ENCODE measurements around the gene ARHGAP26. TPM values are rescaled to one million over a fixed set of nuclear protein-coding genes. Genes with fewer than 3 reads are reported as not detected.
A peak's percentile ranks its signal among the peaks of the same experiment; 100 is the strongest.

ARHGAP26 gene
- total RNA-seq, result 12.7 and 15.3 TPM in 2 replicates

GRCh38 chr5:142769793-142770649, at the start of gene ARHGAP26:
TSS of gene ARHGAP26 (plus strand) at chr5:142770377. CDS start at chr5:142770762, 385 bp downstream.
- H3K27me3 Mint-ChIP-seq, result peaks cover 3% of the 10 kb centered on the region
- H3K9me3 Mint-ChIP-seq, result no peaks in the 10 kb centered on the region
- peak within 1 kb of the TSS; percentile 90 for H3K27ac Mint-ChIP-seq
- intact Hi-C loops (cut with micrococcal nuclease), result loop anchor here (1.0 to 10.0 kb wide), 7 partner anchors 12 to 1395 kb away; no protein-coding TSS in a partner anchor
- peaks cover 44% of the 10 kb centered on the region for H3K4me1 Mint-ChIP-seq
- peaks cover 1% of the 10 kb centered on the region for H3K36me3 Mint-ChIP-seq (ENCODE audit: low read depth)
- peak within 1 kb of the TSS; percentile 94 for H3K4me3 Mint-ChIP-seq
- peak; percentile 98 for DNase-seq

DNA sequence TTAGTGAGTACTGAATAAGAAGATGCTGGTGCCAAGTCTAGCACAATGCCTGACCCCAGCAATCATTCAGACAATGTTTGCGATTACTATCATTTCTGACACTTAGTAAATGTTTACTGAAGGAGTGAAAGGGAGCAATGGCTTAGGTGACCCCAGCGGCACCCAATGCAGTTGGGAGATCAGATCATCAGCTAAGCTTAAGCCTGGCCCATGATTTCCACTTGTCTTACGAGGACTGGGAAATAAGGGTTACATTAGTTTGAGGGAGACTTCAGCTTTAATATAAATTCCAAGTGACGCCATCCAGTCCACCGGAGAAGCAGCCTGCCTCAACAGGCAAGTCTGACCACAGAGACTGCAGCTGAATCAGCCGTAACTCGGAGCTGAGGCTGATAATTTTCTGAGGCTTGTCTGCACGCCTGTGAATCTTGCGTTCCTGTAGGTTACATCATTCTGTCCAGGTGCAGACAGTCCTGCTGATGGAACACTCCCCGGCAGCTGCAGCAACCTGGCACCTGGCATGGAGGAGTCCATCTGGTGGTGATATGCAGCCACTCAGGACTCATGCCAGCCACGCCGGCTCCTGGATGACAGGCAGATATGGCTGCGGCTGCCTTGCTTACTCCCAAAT, 49.4 kb upstream of the ARHGAP26 start:
- Mint-ChIP-seq H3K4me1 (no peaks in the 10 kb centered on the region), H3K27me3 (peaks cover 18% of the 10 kb centered on the region), H3K4me3 (no peak overlapping the region), H3K27ac (no peak overlapping the region), H3K36me3 (ENCODE audit: low read depth) (no peaks in the 10 kb centered on the region), H3K9me3 (no peaks in the 10 kb centered on the region)
- intact Hi-C loops (cut with micrococcal nuclease), result no loop called here
- DNase-seq, result no peak

- Mint-ChIP-seq H3K27ac (no peak overlapping the region), H3K36me3 (ENCODE audit: low read depth) (no peaks in the 10 kb centered on the region), H3K27me3 (peaks cover 8% of the 10 kb centered on the region), H3K4me1 (no peaks in the 10 kb centered on the region), H3K4me3 (no peak overlapping the region), H3K9me3 (no peaks in the 10 kb centered on the region)
- intact Hi-C loops (cut with micrococcal nuclease), result no loop called here
- no peak for DNase-seq
Measured at GRCh38 chr5:142722146-142722545, 48.0 kb upstream of the ARHGAP26 start.

DNA sequence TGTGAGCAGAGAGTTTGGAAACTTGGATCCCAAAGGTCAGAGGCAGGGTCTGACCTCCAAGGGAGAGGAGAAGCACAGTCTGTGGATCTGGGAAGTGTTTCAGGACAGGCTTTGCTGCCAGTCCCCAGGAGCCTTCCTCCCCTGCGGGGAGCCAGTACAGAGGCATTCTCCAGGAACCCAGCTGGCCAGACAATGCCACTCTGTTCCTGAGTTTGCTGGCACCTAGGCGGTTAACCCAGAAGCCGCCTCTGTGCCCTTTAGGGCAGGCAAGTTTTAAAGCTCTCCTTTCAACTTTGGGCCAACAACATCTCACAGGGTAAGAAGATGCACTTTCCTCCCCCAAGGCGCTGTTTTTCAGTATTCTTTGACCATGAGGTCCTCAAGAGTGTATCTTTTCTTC, 47.3 kb upstream of the ARHGAP26 start:
- Mint-ChIP-seq H3K27ac (no peak overlapping the region), H3K4me3 (no peak overlapping the region), H3K4me1 (no peaks in the 10 kb centered on the region), H3K27me3 (peaks cover 6% of the 10 kb centered on the region), H3K9me3 (no peaks in the 10 kb centered on the region), H3K36me3 (ENCODE audit: low read depth) (no peaks in the 10 kb centered on the region)
- intact Hi-C loops (cut with micrococcal nuclease), result no loop called here
- DNase-seq, result no peak

- Mint-ChIP-seq H3K36me3 (ENCODE audit: low read depth) (no peaks in the 10 kb centered on the region), H3K27me3 (peaks cover 6% of the 10 kb centered on the region), H3K4me3 (no peak overlapping the region), H3K9me3 (no peaks in the 10 kb centered on the region), H3K27ac (no peak overlapping the region), H3K4me1 (no peaks in the 10 kb centered on the region)
- DNase-seq, result no peak
- intact Hi-C loops (cut with micrococcal nuclease), result no loop called here
Measured at GRCh38 chr5:142724821-142725220, 45.4 kb upstream of the ARHGAP26 start.

- Mint-ChIP-seq H3K4me3 (no peak overlapping the region), H3K4me1 (no peaks in the 10 kb centered on the region), H3K36me3 (ENCODE audit: low read depth) (no peaks in the 10 kb centered on the region), H3K9me3 (no peaks in the 10 kb centered on the region), H3K27me3 (peaks cover 6% of the 10 kb centered on the region), H3K27ac (peak overlapping the region; percentile 7)
- no peak for DNase-seq
- intact Hi-C loops (cut with micrococcal nuclease), result no loop called here
Measured at GRCh38 chr5:142725231-142726187, 44.7 kb upstream of the ARHGAP26 start.

DNA sequence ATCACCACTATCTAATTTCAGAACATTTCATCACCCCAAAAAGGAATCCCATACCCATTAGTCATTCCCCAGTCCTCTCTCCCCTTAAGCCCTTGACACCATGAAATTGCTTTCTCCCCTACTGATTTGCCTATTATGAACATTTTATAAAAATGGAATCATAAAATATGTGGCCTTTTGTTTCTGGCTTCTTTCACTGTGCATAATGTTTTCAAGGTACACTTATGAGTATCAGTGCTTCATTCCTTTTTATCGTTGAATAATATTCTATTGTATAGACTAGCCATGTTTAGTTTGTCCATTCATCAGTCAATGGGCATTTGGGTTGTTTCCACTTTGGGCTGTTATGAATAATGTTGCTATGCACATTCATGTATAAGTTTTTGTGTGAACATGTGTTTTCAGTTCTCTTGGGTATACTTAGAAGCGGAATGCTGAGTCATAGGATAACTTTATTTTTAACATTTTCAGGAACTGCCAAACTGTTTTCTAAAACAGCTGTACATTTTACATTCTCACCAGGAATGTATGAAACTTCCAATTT, 43.9 kb upstream of the ARHGAP26 start:
- no peaks in the 10 kb centered on the region for H3K9me3 Mint-ChIP-seq
- no peaks in the 10 kb centered on the region for H3K4me1 Mint-ChIP-seq
- intact Hi-C loops (cut with micrococcal nuclease), result no loop called here
- no peak for DNase-seq
- no peak overlapping the region for H3K4me3 Mint-ChIP-seq
- H3K36me3 Mint-ChIP-seq (ENCODE audit: low read depth), result no peaks in the 10 kb centered on the region
- peaks cover 6% of the 10 kb centered on the region for H3K27me3 Mint-ChIP-seq
- no peak overlapping the region for H3K27ac Mint-ChIP-seq

DNA sequence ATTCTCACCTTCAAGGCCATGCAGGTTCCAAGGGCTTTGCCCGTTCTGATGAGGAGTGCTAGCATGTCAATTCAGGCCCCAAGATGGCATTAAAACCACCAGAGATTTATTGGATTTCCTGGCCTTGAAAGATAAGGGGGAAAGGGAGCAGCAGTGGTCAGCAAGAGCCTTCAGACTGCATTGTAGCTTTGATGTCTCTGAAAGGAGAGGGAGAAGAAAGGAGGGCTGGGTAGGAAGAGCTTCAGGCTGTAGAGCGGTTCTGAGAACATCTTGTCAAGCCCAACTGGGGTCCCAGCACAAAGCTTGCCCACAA, 42.5 kb upstream of the ARHGAP26 start:
- peaks cover 6% of the 10 kb centered on the region for H3K27me3 Mint-ChIP-seq
- no peaks in the 10 kb centered on the region for H3K4me1 Mint-ChIP-seq
- DNase-seq, result no peak
- no peak overlapping the region for H3K27ac Mint-ChIP-seq
- H3K4me3 Mint-ChIP-seq, result no peak overlapping the region
- no peaks in the 10 kb centered on the region for H3K9me3 Mint-ChIP-seq
- intact Hi-C loops (cut with micrococcal nuclease), result no loop called here
- H3K36me3 Mint-ChIP-seq (ENCODE audit: low read depth), result no peaks in the 10 kb centered on the region

DNA sequence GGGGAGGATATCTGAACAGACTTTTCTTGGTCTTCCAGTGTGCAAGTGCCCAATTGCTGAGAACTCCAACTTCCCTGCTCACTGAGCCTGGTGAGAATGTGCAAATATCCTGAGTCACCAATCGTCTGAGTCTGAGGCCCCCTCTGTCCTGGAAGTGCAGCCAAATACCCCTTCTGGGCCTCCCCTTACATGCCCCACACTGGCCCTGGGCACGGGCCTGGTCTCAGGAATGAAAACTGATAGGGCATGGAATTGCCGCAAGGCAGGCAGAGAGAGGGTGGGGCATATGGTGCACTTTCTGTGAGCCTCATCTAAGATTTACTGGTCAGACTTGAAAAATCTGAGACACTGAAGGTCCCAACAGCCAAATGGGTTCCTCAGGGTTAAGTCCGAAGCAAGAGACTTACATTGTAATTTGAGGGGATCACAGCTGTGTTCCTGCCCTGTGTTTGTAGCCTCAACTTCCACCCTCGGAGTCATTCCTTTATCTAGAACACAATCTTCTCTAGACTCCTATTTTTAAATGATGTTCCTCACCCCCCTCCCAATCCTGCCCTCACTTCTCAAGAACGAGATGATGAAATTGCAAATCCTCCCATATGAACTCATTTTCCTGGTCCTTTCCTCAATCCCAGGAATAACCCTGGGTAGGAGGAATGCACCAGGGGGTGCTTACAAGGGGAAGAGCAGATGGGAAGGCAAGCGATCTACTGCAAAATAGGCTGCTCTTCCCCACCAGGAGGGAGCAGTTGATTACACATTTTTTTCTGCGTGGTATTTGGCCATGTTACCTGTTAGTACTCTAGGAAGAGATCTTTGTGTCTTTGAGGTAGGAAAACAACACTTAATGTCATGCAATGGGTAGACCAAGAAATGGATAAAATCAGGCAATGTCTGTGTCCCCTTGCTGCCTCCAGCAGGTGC, 34.6 kb upstream of the ARHGAP26 start:
- Mint-ChIP-seq H3K27me3 (peaks cover 8% of the 10 kb centered on the region), H3K9me3 (no peaks in the 10 kb centered on the region), H3K27ac (no peak overlapping the region), H3K4me3 (no peak overlapping the region), H3K36me3 (ENCODE audit: low read depth) (no peaks in the 10 kb centered on the region), H3K4me1 (peaks cover 6% of the 10 kb centered on the region)
- intact Hi-C loops (cut with micrococcal nuclease), result no loop called here
- DNase-seq, result no peak

DNA sequence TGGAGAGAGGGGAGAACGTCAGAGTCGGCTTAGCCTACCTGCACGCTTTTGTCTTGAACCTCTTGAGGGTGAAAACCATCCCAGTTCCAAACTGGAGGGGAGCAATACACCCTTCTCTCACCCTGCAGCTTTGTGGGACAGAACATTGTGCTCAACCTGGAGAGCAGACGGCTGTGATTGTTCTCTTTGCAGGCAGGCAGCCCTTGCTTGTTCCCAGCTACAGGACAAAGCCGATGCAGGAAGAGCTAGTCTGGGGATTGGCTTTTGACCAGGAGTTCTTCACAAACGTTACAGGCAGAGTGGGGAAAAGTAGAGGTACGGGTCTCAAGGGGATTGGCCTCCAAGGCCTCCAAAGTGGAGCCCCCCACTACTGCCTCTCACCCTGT, 33.9 kb upstream of the ARHGAP26 start:
- intact Hi-C loops (cut with micrococcal nuclease), result no loop called here
- H3K27ac Mint-ChIP-seq, result no peak overlapping the region
- peaks cover 6% of the 10 kb centered on the region for H3K4me1 Mint-ChIP-seq
- peaks cover 8% of the 10 kb centered on the region for H3K27me3 Mint-ChIP-seq
- no peaks in the 10 kb centered on the region for H3K36me3 Mint-ChIP-seq (ENCODE audit: low read depth)
- DNase-seq, result no peak
- no peak overlapping the region for H3K4me3 Mint-ChIP-seq
- H3K9me3 Mint-ChIP-seq, result no peaks in the 10 kb centered on the region

GRCh38 chr5:142737179-142737578, 33.0 kb upstream of the ARHGAP26 start:
- Mint-ChIP-seq H3K4me3 (no peak overlapping the region), H3K27me3 (peaks cover 8% of the 10 kb centered on the region), H3K4me1 (peaks cover 6% of the 10 kb centered on the region), H3K9me3 (no peaks in the 10 kb centered on the region), H3K27ac (no peak overlapping the region), H3K36me3 (ENCODE audit: low read depth) (no peaks in the 10 kb centered on the region)
- intact Hi-C loops (cut with micrococcal nuclease), result no loop called here
- no peak for DNase-seq

DNA sequence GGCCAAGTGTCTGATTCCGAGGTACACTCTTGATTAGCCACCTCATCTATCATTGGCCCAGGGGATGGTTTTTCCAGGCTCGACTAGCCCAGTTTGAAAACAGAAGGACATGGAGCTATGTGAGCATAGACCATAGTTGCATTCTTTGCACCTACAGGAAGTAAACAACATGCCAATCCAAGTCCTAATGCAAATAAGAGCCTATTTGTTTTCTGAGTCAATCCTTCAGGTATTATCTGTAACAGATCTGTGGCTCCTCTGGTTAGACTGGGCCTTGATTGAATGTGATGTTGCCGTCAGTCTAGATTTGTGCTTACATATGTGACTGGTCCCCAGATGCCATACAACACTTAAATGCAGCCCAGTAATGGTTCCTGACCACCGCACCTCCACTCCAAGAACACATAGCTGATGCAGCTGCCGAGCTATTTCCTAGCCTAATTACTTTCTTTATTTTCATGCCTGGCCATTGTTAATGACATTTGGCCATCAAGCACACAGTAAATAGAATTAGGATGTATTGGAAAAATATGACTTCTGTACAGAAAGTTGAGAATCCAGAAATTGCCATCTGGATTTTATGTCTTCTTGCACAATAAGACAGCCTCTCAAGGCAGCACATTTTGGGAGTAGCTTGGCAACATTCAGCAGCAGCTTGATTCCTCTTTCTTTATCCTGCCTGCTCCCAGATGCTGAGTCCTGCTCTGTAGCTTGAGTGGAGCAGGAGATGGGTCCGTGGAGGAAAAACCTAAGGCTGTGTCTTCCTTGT, 29.5 kb upstream of the ARHGAP26 start:
- Mint-ChIP-seq H3K27ac (no peak overlapping the region), H3K4me3 (no peak overlapping the region), H3K4me1 (peaks cover 2% of the 10 kb centered on the region), H3K27me3 (peaks cover 8% of the 10 kb centered on the region), H3K36me3 (ENCODE audit: low read depth) (no peaks in the 10 kb centered on the region), H3K9me3 (no peaks in the 10 kb centered on the region)
- intact Hi-C loops (cut with micrococcal nuclease), result no loop called here
- no peak for DNase-seq

Data from activated CD4-positive, alpha-beta T cell treated with anti-CD3 and anti-CD28 coated beads, Interleukin-2, amount 10 ng/mL, durations not matched to agents 24 days and 14 days (primary cell).